GM19351 (cell line): Measurements from ENCODE around the gene THOC2.
"Not testable (repeated sequence)": the region's sequence is repeated elsewhere in the genome, so short reads cannot be mapped to it uniquely, and the experiment has no call there.

Source experiments
- ATAC-seq: cut with Tn5 transposase; IDR thresholded peaks from one replicate; pipeline ENCODE4 v1.9.1; 2021; ENCODE audit warnings: mild to moderate bottlenecking, moderate library complexity; ENCODE audit not compliant: unreplicated experiment

THOC2 gene

DNA sequence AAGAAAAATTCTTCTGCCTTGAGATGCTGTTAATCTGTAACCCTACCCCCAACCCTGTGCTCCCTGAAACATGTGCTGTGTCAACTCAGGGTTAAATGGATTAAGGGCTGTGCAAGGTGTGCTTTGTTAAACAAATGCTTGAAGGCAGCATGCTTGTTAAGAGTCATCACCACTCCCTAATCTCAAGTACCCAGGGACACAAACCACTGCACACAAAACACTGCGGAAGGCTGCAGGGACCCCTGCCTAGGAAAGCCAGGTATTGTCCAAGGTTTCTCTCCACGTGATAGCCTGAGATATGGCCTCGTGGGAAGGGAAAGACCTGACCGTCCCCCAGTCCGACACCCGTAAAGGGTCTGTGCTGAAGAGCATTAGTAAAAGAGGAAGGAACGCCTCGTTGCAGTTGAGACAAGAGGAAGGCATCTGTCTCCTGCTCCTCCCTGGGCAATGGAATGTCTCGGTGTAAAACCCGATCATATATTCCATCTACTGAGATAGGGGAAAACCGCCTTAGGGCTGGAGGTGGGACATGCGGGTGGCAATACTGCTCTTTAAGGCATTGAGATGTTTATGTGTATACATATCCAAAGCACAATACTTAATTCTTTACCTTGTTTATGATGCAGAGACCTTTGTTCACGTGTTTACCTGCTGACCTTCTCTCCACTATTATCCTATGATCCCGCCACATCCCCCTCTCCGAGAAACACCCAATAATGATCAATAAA lies 53.0 kb downstream of the THOC2 start:
- ATAC-seq, result not testable (repeated sequence)

DNA sequence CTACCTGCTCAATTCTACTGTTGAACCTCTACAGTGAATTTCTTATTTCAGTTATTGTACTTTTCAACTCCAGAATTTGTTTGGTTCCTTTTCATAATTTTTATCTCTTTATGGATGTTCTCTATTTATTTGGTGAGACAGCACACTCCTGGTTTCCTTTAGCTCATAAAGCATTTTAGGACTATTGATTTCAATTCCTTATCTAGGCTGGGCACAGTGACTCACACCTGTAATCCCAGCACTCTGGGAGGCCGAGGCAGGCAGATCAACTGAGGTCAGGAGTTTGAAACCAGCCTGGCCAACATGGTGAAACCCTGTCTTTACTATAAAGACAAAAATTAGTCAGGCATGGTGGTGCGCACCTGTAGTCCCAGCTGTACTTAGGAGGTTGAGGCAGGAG lies 57.7 kb downstream of the THOC2 start:
- no peak for ATAC-seq

DNA sequence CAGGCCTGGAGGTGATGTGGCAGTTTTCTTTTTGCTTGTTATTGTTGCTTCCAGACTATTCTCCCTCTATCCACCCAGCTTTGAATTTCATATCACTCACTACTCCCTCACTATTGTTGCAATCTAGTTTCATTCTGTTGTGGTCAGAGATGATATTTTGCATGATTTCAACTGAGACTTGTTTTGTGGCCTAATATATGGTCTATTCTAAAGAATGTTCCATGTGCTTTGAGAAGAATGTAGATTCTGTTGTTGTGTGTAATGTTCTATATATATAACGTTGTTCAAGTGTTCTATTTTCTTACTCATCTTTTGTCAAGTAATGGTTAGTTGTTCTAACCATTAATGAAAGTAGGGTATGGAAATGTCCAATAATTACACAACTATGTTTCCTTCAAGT lies 59.0 kb downstream of the THOC2 start:
- ATAC-seq, result peak; percentile 66

DNA sequence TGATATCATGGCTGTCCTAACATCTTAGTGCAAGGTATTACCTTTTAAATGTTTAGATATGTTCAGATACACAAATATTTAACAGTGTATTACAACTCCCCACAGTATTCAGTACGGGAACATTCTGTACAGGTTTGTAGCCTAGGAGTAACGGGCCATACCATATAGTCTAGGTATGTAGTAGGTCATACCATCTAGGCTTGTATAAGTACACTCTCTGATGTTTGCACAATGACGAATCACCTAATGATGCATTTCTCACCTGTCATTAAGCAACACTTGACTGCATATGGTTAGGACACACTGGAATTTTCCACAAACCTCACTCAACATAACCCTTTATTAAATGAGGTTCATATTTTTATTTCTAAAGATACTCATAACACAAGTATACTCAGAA lies 67.7 kb downstream of the THOC2 start:
- ATAC-seq, result no peak

DNA sequence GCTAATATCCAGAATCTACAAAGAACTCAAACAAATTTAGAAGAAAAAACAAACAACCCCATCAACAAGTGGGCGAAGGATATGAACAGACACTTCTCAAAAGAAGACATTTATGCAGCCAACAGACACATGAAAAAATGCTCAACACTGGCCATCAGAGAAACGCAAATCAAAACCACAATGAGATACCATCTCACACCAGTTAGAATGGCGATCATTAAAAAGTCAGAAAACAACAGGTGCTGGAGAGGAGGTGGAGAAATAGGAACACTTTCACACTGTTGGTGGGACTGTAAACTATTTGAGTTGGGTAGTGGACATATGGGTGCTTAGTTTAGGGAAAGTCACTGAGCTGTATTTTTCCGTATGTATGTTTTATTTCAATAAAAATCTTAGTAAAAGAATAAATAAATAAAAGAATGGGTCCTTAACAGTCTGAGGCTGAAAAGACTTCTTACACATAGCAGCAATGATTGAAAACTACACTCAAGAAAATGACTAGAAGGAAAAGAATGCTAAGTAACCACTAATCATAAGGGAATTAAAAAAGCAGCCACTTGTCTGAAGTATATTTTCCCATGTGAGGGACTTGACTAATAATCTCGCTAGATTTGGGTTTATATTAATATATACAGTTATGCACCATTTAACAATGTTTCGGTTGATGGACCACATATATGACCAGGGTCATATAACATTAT lies 68.2 kb downstream of the THOC2 start:
- not testable (repeated sequence) for ATAC-seq

DNA sequence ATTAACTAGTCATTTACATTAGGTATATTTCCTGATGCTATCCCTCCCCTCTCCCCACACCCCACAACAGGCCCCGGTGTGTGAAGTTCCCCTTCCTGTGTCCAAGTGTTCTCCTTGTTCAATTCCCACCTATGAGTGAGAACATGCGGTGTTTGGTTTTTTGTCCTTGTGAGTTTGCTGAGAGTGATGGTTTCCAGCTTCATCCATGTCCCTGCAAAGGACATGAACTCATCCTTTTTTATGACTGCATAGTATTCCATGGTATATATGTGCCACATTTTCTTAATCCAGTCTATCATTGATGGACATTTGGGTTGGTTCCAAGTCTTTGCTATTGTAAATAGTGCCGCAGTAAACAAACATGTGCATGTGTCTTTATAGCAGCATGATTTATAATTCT lies 69.1 kb downstream of the THOC2 start:
- ATAC-seq, result not testable (repeated sequence)

DNA sequence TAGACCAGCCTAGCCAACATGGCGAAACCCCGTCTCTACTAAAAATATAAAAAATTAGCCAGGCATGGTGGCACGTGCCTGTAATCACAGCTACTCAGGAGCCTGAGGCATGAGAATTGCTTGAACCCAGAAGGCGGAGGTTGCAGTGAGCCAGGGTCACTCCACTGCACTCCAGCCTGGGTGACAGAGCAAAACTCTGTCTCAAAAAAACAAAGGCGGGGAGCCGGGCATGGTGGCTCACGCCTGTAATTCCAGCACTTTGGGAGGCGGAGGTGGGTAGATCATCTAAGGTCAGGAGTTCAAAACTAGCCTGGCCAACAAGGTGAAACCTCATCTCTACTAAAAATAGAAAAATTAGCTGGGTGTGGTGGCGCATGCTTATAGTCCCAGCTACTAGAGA lies 76.3 kb downstream of the THOC2 start:
- not testable (repeated sequence) for ATAC-seq

DNA sequence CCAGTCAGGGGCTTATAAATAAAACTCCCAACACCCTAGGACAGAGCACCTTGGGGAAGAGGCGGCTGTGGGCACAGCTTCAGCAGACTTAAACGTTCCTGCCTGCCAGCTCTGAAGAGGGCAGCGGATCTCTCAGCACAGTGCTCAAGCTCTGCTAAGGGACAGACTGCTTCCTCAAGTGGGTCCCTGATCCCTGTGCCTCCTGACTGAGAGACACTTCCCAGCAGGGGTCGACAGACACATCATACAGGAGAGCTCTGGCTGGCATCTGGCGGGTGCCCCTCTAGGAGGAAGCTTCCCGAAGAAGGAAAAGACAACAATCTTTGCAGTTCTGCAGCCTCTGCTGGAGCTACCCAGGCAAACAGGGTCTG lies 84.1 kb downstream of the THOC2 start:
- ATAC-seq, result not testable (repeated sequence)

DNA sequence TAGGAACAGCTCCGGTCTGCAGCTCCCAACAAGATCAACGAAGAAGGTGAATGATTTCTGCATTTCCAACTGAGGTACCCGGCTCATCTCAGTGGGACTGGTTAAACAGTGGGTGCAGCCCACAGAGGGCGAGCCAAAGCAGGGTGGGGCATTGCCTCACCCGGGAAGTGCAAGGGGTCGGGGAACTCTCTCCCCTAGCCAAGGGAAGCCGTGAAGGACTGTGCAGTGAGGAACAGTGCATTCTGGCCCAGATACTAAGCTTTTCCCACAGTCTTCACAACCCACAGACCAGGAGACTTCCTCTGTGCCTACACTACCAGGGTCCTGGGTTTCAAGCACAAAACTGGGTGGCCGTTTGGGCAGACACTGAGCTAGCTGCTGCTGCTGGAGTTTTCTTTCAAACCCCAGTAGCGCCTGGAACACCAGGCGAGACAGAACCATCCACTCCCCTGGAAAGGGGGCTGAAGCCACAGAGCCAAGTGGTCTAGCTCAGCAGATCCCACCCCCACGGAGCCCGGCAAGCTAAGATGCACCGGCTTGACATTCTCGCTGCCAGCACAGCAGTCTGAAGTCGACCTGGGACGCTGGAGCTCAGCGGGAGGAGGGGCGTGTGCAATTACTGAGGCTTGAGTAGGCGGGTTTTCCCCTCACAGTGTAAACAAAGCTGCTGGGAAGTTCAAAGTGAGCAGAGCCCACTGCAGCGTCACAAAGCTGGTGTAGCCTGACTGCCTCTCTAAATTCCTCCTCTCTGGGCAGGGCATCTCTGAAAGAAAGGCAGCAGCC lies 84.6 kb downstream of the THOC2 start:
- ATAC-seq, result no peak

DNA sequence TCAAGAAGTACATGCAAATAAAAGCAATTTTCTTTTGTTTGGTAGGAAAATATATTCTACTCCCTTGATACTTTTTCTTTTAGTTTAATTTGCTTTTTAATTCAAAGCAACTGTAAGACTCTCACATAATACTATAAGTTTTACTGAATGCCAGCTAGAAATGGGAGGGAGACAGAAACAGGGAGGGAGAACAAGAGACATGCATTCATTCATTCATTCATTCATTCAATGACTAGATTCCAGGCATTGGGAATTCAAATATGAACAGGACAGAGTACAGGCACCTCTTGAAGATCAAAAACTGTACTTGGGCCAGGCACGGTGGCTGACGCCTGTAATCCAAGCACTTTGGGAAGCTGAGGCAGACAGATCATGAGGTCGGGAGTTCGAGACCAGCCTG lies 85.6 kb downstream of the THOC2 start:
- no peak for ATAC-seq

DNA sequence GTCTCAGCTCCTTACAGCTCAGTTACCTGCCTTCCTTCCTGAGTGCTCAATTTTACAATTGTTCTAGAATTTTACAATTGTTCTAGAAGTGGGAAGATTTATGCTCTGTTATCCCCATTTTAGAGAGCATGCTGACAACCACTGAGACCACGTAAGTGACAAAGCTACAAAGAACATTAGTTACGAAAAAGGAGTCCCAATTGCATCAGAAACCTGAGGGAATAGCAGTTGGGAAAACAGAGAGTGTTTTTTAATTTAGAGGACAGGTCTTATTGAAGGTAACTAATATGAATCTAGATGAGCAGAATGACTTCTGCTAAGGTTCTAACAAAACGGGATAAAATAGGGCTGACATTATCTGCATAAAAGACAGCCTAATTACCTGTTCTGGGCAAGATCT lies 103.3 kb downstream of the THOC2 start:
- no peak for ATAC-seq

DNA sequence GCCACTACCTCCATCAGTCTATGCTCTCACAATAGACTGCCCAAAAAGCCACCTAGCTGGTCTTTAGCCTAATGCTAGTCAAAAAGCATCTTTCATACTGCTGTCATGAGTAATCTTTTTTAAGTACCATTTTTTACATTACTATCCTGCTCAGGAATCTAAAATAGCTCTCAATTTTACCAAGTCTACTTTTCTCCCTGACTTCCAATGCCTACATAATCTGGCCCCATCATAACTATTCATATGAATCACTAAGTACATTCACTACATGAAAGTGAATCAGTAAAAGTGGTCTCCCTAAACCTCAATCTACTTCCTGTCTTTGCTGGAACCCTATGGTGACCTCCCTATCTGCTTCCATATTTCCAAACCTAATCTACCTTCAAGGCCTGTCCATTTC lies 105.9 kb downstream of the THOC2 start:
- ATAC-seq, result no peak

DNA sequence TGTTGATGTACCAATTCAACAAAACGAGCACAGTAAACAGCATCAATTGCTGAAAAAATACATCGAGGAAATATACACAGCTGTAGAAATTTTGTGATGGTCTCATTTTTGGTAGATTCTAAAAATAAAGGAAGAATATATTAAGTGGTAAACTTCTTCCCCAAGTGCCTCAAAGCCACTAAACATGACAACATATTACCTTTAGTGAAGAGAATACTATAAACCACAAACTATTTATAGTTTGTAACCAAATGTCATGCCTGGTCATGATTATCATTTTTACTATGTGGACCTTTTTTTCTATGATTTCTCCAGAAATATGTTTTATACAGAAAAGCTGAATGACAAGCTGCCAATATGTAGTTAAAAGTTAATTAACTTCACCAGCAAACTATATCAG lies 106.9 kb downstream of the THOC2 start:
- no peak for ATAC-seq

DNA sequence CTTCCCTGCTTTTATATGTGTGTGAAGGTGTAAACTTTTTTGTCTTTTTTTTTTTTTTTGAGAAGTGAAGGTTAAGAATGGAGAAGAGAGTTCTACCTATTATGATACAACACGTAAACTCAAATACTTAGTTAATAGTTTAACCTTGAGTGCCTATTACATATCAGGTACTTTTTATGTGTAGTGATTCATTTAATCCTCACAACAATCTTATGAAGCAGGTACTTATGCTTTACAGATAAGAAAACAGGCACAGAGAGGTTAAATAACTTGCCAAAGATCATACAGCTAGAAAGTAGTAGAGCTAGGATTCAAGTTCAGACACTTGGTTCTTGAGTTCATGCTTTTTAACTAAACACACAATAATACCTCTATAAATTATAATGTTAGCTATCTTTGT lies 107.4 kb downstream of the THOC2 start:
- no peak for ATAC-seq

DNA sequence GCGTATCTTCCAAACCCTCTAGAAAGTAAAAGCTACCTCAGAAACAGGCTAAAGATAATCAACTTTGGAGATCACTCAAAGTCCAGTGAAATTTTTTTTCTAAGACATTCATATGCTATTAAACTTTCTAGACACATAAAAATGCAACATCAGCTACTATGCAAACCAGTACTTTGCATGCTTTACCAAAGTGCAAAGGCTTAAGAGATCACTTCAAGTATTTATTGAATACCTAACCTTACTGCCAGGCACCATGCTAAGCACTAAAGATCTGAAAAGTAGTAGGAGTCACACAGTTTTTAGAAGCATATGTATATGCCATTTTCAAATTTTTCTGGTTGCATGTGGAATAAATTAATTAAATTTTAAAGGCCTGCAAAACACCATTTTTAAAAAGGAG lies 115.8 kb downstream of the THOC2 start:
- no peak for ATAC-seq

DNA sequence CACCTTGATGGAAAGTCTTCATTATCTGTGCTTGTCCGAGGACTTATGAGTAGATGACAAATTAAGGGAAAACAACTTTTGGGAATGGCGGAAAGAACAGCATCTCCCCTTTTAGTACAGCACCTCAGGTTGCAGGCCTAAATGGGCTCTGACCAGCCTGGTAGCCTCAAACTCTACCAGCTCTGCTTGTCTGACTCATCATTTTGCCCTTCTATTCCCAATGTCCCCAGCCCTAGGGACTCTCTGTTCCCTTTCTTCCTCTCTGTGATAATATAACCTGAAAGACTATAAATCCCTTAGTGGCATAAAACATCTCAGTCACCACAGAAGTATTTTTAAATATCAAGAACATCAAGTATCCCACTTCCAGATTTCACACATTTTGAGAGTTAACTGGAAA lies 121.9 kb downstream of the THOC2 start:
- no peak for ATAC-seq

DNA sequence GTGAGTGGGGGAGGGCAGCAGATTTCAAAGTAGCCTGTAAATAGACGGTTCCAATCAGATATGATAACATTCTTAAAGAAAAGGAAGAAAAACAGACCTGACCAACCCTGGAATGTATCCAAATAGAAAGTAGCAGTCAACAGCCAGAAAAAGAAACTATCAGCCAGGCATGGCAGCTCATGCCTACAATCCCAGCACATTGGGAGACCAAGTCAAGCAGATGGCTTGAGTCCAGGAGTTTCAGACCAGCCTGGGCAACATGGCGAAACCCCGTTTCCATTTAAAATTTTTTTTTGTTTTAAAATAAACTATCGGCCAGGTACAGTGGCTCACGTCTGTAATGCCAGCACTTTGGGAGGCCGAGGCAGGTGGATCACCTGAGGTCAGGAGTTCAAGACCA lies 125.0 kb downstream of the THOC2 start:
- ATAC-seq, result no peak

DNA sequence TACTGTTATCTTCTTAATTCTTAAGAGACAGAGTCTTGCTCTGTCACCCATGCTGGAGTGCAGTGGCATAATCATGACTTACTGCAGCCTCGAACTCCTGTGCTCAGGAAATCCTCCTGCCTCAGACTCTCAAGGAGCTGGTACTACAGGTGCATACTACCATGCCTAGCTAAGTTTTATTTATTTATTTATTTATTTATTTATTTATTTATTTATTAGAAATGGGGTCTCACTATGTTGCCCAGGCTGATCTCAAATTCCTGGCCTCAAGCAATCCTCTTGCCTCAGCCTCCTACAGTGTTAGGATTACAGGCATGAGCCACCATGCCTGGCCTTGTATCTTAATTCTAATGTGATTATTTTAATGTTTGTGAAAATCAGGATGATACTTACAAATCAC lies 125.6 kb downstream of the THOC2 start:
- ATAC-seq, result no peak

DNA sequence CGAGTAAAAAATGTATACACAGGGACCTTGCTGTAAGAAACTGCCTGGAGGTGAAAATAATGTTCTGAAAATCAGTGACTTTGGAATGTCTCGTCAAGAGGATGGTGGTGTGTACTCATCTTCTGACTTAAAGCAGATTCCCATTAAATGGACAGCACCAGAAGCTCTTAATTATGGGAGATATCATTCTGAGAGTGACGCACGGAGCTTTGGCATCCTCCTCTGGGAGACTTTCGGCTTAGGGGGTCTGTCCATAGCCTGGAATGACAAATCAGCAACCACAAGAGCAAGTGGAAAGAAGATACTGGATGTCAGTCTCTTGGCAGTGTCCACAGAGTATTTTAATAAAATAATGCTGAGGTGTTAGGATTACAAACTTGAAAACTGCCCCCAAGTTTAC lies 129.4 kb downstream of the THOC2 start:
- ATAC-seq, result no peak

DNA sequence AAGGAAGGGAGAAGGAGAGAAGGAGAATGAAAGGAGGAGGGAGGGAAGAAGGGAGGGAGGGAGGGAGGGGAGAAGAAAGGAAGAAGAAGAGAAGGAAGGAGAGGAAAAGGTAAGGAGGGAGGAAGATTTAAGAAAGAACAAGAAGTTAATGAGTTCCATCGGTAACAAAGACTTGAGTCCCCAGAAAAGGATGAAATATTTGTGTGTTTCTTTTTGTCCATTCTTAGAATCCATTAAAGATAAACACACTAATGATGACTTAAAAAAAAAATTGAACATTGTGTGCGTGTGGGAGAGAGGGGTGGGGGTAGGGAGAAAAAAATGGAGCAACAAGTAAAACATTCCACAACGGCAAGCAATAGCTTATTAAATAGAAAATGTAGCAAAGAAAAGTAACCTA lies 131.4 kb downstream of the THOC2 start:
- ATAC-seq, result no peak

DNA sequence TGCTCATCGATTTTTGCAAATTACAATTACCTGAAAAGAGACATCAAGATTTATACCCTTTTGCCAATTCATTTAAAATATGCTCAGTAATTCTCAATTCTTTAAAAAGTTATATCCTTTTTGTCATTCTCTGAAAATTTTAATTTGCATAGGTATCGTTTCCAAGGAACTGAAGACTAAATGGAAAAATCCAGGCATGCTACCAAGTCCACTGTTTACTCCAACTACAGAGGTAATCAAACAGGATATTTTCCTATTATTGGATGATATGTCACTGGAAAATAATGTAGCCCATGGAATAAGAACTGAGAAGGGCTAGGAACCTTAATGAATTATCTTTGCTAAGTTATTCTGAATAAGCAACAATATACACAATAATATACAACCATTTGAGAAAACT lies 132.7 kb downstream of the THOC2 start:
- no peak for ATAC-seq
